K562 (cell line): ENCODE results near the gene RETREG1.

Source experiments
- ETV5 ChIP-seq: sonication (generic); formaldehyde crosslinking; IDR thresholded peaks from 2 replicates; pipeline ENCODE4 v1.4.0; 2020; ENCODE audit warnings: low read depth, mild to moderate bottlenecking, missing genetic modification reagents
- NR3C1 ChIP-seq: sonication (generic); formaldehyde crosslinking; IDR thresholded peaks from 2 replicates; pipeline ENCODE4 v1.8.1; 2022; ENCODE audit warnings: missing genetic modification reagents
- POLR2A ChIP-seq: fragments of 450-650 bp; conservative IDR thresholded peaks from 2 replicates; pipeline ENCODE4 v1.6.1; 2016
- ZNF23 ChIP-seq: fragments of 250-450 bp; sonication (Bioruptor Pico); IDR thresholded peaks from 2 replicates; pipeline ENCODE4 v1.4.0; 2020; ENCODE audit warnings: mild to moderate bottlenecking
- ZNF354B ChIP-seq: fragments of 250-450 bp; sonication (Bioruptor Pico); IDR thresholded peaks from 2 replicates; pipeline ENCODE4 v1.4.0; 2020
- TF ChIP-seq, protein P1 (sequence below), 3 experiments: IDR thresholded peaks in 2 of 3; conservative IDR thresholded peaks in 1 of 3; 2 replicates each; pipeline ENCODE4 v1.5.1; 2011 to 2012; ENCODE audit warnings: low read length in 3 of 3, mild to moderate bottlenecking in 3 of 3, control low read depth in 2 of 3, improper control_type of control experiment in 1 of 3, inconsistent platforms in 1 of 3, low read depth in 1 of 3, mixed read lengths in 1 of 3, moderate library complexity in 1 of 3; ENCODE audit not compliant: insufficient read depth in 2 of 3

DNA sequence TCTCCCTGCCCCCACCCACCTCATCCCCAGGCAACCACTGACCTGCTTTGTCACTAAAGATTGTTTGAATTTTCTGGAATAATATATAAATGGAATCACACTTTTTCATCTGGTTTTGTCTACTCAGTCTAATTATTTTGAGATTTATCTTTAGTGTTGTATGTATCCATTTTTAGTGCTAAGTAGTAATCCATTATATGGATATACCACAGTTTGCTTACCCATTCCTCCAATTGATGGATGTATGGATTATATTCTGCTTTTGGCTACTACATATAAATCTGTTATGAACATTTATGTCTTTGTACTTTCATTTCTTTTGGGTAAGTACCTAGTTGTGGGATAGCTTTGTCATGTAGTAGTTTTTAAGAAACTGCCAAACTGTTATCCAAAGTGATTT, 136.7 kb downstream of the RETREG1 start:
- no peak for TF ChIP-seq ETV5 (CRISPR knock-in tag)
- TF ChIP-seq, protein P1, sequence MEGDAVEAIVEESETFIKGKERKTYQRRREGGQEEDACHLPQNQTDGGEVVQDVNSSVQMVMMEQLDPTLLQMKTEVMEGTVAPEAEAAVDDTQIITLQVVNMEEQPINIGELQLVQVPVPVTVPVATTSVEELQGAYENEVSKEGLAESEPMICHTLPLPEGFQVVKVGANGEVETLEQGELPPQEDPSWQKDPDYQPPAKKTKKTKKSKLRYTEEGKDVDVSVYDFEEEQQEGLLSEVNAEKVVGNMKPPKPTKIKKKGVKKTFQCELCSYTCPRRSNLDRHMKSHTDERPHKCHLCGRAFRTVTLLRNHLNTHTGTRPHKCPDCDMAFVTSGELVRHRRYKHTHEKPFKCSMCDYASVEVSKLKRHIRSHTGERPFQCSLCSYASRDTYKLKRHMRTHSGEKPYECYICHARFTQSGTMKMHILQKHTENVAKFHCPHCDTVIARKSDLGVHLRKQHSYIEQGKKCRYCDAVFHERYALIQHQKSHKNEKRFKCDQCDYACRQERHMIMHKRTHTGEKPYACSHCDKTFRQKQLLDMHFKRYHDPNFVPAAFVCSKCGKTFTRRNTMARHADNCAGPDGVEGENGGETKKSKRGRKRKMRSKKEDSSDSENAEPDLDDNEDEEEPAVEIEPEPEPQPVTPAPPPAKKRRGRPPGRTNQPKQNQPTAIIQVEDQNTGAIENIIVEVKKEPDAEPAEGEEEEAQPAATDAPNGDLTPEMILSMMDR (IDR thresholded peaks at IDR 0.05 in 2 of 3, conservative IDR thresholded peaks at IDR 0.05 in 1 of 3; ENCODE audit: insufficient read depth in 2 of 3, low read depth in 1 of 3, low read length in 3 of 3): no peak
- TF ChIP-seq NR3C1 (CRISPR knock-in tag): no peak
- TF ChIP-seq ZNF23 (CRISPR knock-in tag): no peak
- no peak for TF ChIP-seq ZNF354B (CRISPR knock-in tag)
- no peak for TF ChIP-seq POLR2A
